Spleen (tissue), 7 donors: ENCODE measurements around the gene PNPLA8.
"Not testable (repeated sequence)": the region's sequence is repeated elsewhere in the genome, so short reads cannot be mapped to it uniquely, and the experiment has no call there.

Experiments
- CTCF ChIP-seq, 11 experiments: fragments of 200-600 bp in 7 of 11; fragments of 450-650 bp in 4 of 11; sonication (generic) in 4 of 11; IDR thresholded peaks in 8 of 11; conservative IDR thresholded peaks in 3 of 11; 1 replicate in 7 of 11; 2 replicates in 4 of 11; pipeline versions ENCODE4 v1.4.0 to v1.8.0; 2016 to 2021; ENCODE audit warnings: antibody characterized with exemption in 11 of 11, inconsistent platforms in 4 of 11, mild to moderate bottlenecking in 1 of 11
- POLR2A ChIP-seq, 3 donors: fragments of 450-650 bp; IDR thresholded peaks; one replicate each; pipeline ENCODE4 v1.5.1; 2017; ENCODE audit warnings: antibody characterized with exemption in 3 of 3, mild to moderate bottlenecking in 1 of 3
- donor health status: DM: no; HTN: no; CAD: no; lungs with moderate emphysema.
- donor health status: DM: no; HTN: no; CAD: no.
- donor health status: DM: no; HTN: no; CAD: no.

DNA sequence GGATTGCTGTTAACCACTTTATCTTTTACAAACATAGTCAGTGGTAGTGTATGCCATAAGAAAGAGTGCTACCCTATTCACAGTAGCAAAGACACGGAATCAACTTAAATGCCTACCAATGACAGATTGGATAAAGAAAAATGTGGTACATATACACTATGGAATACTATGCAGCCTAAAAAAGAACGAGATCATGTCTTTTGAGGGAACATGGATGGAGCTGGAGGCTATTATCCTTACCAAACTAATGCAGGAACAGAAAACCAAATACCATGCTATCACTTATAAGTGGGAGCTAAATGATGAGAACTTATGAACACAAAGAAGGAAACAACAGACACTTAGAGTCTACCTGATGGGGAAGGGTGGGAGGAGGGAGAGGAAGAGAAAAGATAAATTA is 59.6 kb downstream of the PNPLA8 start:
- TF ChIP-seq CTCF (IDR thresholded peaks at IDR 0.05 in 8 of 11, conservative IDR thresholded peaks at IDR 0.05 in 3 of 11); POLR2A (IDR thresholded peaks at IDR 0.05): not testable (repeated sequence)
